ENCODE data around the gene SLC25A28.

The SLC25A28 gene, protein sequence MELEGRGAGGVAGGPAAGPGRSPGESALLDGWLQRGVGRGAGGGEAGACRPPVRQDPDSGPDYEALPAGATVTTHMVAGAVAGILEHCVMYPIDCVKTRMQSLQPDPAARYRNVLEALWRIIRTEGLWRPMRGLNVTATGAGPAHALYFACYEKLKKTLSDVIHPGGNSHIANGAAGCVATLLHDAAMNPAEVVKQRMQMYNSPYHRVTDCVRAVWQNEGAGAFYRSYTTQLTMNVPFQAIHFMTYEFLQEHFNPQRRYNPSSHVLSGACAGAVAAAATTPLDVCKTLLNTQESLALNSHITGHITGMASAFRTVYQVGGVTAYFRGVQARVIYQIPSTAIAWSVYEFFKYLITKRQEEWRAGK

DNA sequence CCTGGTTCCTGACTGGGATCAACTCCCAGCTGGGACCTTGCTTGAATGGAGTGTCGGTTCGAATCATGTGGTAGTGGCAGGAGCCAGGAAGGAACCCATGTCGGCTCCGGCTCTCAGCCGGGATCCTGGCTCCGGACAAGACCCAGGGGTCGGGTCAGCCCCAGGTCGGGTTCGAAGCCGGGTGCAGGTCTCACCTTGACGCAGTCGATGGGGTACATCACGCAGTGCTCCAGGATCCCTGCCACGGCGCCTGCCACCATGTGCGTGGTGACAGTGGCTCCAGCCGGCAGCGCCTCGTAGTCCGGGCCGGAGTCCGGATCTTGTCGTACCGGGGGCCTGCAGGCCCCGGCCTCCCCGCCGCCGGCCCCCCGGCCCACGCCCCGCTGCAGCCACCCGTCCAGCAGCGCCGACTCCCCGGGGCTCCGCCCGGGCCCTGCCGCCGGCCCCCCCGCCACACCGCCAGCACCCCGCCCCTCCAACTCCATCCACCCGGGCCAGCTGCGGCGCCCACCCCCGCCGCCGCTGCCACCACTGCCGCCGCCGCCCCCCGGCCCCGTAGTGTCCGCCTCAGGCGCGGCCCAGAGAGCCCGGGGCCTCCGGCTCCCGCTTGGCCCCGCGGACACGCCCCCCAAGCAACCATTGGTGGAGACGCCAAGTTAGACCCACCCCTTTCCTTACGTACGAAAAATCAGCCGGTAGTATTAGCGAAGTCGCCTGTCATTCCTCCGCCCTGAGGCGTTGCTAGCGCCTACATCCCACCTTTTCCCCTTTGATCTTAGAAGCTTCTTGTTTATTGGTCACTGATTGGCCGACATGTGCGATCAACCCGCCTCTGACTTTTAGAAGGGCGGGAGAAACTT lies at the start of gene SLC25A28:
Gene SLC25A28, minus strand, starts transcription at position 589 of the 860 bp plus-strand sequence. Its CDS starts 104 bp downstream, at position 485.
- DNase-seq, result peak; percentile 91

DNA sequence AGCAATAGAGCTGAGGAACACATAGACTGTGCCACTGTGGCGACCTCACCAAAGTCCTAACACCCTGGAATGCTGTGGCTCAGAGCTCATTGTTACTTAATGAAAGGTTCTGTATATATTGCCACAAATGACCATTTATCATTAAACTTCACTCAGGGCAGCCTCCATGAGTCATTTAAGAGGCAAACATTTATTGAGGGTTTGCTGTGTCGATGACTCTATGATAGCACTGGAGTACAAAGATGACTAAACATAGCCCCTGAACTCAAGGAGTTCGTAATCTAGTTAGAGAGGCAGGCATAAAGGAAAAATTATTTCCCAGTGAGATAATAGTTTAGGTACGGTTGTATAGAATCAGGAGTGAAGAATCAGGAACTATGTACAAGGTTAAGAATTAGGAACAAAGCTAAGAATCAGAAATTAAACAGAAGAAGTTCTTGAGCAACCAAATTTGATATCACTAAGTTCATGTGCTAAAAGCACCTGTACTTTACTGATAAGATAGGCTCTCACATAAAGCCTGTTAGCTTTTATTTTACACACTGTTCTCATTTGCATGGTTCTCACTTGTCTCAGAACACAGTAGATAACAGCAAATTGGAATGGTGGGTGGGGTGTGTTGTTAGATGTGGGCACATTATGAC lies 47.0 kb upstream of the SLC25A28 start:
- no peak for DNase-seq

DNA sequence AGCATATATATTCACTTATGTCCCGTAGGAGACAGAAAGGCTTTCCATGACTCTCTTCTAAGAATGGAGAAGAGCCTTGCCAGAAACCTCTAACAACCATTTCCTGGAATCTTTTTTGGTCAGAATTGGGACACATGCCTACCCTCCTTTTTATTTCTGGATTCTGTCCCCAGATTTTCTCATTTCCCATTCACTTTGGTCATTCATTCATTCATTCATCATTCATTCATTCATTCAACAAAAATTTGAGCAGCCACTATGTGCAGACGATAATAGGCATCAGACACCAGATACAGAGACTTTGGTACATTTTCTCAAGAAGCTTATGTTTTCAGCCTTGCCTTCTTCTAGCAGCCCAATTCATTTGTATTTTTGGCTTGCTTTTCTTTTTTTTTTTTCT lies 45.1 kb upstream of the SLC25A28 start:
- no peak for DNase-seq

DNA sequence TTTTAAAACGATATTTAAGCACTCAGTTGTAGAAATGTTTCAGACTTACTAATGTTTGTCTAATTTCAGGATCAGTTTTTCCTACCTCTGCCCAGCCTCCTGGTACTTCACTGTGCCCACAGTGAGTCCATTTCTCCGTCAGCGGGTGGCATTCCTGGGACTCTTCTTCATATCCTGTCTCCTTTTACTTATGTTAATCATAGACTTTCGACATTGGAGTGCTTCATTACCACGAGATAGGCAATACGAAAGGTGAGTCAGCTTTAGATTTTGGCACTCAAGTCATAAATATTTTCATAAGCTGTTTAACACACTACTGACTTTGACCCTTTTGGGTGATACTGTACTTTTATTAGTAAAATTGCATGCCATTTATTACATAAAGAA lies 41.1 kb upstream of the SLC25A28 start:
- no peak for DNase-seq

DNA sequence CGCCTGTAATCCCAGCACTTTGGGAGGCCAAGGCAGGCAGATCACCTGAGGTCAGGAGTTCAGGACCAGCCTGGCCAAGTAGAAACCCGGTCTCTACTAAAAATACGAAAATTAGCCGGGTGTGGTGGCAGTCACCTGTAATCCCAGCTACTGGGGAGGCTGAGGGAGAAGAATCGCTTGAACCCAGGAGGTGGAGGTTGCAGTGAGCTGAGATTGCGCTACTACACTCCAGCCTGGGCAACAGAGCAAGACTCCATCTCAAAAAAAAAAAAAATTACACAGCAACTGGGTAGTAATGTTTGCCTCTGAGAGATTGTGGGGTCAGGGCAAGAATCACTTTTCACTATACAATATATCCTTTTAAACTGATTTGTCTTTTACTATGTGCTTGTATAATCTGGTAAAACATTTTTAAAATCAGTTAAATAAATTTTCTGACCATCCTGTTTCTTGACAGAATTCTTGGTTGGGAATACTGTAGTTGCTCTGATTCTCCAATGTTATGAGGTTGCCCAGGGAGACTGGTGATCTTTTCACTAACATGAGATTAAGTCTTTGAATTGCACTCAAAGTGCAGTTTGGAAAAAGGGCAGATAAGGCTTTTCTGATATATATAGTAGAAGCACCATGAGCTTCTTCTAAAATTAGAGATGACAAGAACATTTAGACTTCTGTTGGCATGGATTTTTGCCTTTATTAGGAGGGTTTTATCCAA lies 40.6 kb upstream of the SLC25A28 start:
- DNase-seq, result no peak

DNA sequence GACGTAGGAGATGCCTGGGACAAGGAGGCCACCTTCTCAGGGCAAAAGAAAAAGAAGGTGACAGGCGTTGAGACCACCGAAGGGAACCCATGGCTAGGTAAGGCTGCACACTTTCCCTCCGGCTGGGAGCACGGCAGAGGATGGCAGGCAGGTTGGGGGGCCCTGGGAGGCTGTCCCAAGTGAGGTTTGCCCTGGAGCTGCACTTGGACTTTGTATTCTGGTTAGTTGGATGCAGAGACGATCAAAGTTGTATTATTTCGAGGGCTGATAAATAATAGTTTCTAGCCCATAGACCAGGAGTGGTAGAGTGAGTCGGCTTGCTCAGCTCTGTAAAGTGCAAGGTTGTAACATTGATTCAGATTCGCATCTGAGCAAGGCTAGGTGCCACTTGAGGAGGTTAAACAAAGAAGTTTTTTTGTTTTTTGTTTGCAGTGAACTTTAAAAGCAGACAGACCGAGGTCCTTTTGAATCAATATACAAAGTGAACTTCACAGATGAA lies 39.7 kb upstream of the SLC25A28 start:
- no peak for DNase-seq

DNA sequence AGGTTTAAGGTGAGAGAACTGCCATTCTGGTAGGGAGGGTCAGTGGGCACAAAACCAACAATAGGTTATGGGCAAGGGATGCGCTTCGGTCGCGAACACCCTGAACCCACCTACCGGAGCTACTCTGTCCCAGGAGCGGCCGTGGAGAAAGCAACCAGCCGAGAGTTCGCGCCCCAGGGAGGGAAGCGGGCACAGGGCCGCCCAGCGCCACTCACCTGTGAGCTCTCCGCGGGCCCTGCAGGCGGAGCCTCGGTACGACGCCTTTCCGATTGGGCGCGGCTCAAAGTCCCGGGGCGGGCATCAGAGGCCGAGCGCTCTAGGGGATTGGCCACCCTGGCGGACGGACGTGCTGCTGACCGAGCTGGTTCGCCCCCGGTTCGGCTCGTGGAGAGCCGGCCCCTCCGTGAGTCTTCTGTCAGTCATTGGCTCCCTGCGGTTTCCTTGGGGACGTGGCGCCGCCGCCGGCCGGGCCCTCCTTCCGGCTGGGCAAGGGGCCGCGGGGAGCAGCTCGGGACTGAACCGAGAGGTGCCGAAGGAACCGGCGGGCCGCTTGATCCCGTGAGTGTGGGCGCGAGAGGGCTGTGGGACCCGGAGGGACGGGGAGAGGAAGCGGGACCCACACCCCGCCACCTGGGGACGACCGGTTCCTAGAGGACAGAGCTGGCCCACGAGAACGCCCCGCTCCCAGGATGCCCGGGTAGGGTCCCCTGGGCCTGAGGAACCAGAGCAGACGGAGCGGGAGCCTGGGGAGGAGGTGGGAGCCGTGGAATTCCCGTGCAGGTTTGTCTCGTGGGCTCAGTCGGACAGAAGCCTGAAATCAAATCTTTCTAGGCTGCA lies 39.0 kb upstream of the SLC25A28 start, which contains the start of gene ENTPD7:
Gene ENTPD7, plus strand, starts transcription at position 479 of the 837 bp plus-strand sequence. CDS start 448 bp downstream, outside the sequence.
- DNase-seq, result peak; percentile 70

DNA sequence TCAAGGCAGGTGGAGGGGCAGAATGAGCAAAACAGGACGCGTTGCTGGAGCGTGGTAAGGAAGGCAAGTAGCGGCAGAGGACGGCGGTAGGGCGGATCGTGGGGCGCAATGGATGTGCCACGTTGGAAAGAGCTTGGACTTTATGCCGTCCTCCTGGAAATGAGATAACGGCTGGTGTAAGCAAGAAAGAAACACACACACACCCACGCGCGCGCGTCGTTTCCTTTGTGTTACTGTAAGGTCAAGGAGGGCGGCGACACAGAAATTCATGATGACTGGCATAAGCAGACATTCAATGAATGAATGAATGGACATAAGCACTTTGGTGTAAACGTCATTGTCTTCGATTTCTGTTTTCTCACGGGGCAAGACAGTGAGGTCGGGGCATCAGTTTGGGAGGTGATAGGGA lies 38.4 kb upstream of the SLC25A28 start:
- DNase-seq, result peak; percentile 0

DNA sequence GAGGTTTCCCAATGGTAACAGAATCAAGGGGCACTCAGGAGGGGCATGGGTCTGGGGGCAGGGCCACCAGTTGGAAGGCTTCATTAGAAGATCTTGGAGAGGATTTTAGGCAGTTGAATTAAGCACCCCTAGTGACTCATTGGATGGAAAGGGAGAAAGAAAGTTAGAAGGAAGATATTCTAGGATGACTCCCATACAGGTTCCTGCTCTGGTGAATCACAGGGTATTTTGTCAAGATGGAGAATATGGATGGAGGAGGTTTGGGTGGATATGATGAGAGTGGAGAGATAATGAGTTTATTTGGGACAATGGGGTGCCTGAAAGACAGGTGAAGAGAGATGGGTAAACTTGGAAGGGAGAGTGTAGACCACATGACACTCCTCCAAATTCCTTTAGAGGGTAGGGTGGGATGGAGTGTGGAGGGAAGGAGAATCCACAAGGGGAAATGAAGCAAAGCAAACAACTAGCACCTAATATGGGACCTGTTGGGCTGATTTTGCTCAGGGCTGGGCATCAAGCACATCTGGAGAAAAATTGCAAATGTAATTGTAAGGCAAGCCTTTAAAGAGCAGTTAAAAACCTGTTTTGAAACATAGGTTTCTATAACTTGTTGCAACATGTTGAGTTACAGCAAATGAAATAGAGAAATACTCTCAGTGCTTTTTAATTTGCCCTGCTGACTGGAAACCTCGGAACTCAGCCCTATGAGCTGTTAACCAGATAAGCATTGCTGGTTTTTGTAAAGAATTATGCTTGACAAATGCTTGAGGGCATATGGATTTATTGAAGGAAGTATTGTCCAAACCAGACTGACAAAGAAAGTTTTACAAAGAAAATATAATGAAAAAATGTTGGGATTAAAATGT lies 36.2 kb upstream of the SLC25A28 start:
- no peak for DNase-seq

DNA sequence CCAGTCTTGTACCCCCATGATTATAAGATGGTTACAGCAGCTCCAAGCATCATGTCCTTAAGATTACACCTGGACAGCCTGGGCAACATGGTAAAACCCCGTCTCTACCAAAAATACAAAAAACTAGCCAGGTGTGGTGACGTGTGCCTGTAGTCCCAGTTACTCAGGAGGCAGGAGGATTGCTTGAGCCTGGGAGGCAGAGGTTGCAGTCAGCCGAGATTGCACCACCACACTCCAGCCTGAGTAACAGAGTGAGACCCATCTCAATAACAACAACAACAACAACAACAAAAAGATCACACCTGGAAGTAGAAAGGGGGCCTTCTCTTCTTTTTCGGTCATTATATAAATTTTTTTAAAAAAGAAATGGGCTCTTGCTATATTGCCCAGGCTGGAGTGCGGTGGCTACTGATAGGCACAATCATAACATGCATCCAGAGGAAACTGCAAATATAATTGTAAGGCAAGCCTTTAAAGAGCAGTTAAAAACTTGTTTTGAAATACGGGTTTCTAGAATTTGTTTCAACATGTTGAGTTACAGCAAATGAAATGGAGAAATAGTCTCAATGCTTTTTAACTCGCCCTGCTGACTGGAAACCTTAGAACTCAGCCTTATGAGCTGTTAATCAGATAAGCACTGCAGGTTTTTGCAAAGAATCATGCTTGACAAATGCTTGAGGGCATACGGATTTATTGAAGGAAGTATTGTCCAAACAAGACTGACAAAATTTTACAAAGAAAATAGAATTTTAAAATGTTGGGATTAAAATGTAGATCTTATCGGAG lies 34.3 kb upstream of the SLC25A28 start:
- DNase-seq, result no peak

DNA sequence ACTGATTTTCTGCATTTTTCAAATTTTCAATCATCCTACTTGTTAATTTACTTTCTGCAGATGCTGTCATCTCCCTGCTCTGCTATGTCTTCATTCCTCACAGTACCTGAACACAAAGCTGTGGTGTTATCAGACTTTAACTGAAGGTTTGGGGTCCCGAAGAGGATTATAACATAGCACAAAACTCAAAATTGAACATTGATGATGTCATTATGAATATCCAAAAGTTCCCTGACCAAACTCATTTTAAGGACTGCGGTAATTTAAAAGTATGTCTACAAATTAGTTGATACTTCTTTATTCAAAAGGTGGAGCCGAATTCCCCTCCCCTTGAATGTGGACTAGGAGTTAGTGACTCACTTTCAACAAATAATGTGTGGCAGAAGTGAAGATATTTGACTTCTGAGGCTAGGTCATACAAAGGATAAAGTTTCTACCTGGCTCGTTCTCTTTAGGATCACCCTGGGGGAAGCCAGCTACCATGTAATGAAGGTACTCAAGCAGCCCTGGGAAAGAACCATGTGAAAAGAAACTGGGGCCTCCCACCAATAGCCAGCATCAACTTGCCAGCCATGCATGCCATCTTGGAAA lies 32.7 kb upstream of the SLC25A28 start:
- DNase-seq, result no peak

DNA sequence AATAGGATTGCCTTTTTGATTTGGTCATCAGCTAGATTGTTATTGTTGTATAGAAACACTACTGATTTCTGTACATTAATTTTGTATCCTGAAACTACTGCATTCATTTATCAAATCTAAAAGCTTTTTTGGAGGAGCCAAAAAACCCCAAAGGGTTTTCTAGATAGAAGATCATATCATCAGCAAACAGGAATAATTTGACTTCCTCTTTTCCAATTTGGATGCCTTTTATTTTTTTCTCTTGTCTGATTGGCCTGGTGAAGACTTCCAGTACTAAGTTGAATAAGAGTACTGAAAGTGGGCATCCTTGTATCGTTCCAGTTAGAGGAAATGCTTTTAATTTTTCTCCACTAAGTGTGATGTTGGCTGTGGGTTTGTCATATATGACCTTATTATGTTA lies 28.5 kb upstream of the SLC25A28 start:
- DNase-seq, result no peak

DNA sequence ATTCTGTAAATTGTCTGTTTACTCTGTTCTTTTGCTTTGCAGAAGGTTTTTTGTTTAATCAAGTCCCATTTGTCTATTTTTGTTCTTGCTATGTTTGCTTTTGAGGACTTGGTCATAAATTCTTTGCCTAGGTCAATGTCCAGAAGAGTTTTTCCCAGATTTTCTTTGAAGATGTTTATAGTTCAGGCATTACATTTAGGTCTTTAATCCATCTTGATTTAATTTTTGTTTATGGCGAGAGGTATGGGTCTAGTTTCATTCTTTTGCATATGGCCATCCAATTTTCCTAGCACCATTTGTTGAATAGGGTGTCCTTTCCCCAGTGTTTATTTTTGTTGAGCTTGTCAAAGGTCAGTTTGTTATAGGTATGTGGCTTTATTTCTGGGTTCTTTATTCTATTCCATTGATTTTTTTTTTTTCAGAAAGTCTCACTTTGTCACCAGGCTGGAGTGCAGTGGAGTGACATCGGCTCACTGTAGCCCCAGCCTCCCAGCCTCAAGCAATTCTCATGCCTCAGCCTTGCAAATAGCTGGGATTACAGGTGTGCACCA lies 27.4 kb upstream of the SLC25A28 start:
- no peak for DNase-seq

DNA sequence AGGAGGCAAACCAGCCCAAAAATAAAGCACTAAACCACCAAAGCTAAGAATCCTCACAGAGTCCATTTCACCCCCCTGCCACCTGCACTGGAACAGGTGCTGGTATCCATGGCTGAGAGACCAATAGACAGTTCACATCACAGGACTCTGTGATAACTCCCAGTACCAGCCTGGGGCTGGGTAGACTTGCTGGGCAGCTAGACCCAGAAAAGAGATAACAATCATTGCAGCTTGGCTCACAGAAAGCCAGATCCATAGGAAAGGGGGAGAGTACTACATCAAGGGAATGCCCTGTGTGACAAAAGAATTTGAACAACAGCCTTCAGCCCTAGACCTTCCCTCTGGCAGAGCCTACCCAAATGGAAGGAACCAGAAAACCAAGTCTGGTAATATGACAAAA lies 13.6 kb upstream of the SLC25A28 start:
- no peak for DNase-seq

DNA sequence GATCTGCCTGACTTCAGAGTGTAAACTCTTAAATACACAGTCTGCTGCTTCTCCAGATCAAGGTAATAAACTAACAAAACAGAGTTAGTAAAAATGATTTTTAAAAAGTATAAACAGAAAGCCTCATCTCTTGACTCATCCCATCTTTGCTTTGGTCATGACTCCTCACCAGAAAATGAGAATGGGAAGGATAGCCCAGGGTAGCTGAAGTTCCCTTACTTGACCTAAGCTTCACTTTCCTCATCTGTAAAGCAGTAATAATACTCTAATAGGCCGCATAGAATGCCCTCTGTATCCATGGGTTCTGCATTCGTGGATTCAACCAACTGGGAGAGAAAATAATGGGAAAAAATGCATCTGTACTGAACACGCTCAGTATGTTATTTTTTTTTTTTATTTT lies 11.3 kb upstream of the SLC25A28 start:
- no peak for DNase-seq

DNA sequence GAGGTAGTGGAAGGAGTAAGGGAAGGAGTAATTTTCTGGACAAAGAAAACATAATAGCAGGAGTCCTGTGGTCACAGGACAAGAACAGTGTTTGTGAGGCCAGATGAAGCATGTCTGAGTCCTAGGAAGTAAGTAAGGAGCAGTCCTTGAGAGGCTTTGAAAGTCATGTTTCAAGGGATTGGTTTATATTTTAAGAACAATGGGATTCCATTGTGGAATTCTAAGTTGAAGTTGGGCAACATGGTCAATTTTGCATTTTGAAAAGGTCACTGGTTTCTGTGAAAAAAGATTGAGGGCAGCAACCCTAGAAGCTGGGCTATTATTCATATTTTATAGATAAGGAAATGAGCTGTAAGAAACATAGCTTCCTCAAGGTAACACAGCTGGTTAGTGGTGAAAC lies 10.8 kb upstream of the SLC25A28 start:
- DNase-seq, result no peak

DNA sequence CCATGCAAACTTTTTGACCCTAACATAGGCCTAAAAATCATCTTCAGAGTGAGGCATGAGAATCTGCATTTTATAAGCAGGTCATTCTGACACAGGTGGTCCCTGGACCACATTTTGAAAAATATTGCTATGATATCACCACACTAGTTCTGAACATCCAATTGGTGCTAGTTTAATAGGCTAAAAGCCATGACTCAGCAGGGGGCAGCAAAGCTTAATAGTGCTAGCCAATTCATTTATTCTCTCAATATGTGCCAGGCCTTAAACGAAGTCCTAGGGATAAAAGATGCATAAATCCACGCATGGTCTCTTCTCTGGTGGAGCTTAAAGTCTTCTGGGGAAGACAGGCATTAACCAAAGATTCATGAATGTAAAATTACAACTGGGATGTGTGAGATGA lies 10.2 kb upstream of the SLC25A28 start:
- DNase-seq, result no peak

DNA sequence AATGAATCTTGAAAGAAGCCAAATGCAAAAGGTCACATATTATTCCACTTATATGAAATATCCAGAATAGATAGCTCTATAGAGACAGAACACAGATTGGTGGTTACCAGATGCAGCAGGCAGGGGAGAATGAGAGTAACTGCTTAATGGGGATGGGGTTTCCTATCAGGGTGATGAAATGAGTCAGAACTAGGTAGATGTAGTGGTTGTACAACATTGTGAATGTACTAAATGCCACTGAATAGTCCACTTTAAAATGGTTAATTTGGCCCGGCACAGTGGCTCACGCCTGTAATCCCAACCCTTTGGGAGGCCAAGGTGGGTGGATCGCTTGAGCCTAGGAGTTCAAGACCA lies 9.4 kb upstream of the SLC25A28 start:
- DNase-seq, result no peak

DNA sequence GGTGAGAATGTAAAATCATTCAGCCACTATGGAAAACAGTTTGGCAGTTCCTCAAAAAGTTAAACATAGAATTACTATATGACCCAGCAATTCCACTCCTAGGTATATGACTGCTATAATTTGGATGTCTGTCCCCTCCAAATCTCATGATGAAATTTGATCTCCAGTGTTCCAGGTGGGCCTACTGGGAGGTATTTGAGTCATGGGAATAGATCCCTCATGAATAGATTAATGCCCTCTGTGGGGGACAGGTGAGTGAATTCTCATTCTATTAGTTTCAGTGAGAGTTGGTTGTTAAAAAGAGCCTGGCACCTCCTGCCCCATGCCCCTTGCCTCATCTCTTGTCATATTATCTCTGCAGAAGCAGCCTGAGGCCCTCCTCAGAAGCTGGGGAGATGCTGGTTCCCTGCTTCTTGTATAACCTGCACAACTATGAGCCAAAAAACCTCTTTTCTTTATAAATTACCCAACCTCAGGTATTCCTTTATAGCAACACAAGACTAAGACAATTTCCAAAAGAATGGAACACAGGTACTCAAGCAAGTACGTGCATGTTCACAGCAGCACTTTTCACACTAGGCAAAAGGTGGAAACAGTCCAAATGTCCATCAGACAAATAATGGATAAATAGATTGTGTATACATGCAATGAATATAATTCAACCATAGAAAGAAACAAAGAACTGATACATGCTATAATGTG lies 8.8 kb upstream of the SLC25A28 start:
- no peak for DNase-seq
